HCT116 (cell line): ENCODE data around the gene NF1. TPM values are rescaled to one million over a fixed set of nuclear protein-coding genes. Genes with fewer than 3 reads are reported as not detected.

Experiments used
- ATAC-seq: fragments of 200-7000 bp; cut with Tn5 transposase; 2 replicates; pipeline ENCODE4 v1.9.1; 2020; ENCODE audit warnings: mild to moderate bottlenecking, moderate library complexity
- BruUV-seq: library from RNA; stranded (reverse); fragments of 400-500 nt; replicated peaks from 2 replicates; lab custom pipeline; 2021; lab: Mats Ljungman, UMichigan
- CTCF ChIA-PET: fragments of 300-600 bp; sonication (Branson Sonifier 250); formaldehyde crosslinking; loops from one replicate; lab custom pipeline; 2021; ENCODE audit warnings: antibody characterized with exemption; lab: Charles Lee
- POLR2A ChIA-PET: fragments of 300-600, 350-600 bp; sonication (Branson Sonifier 250); formaldehyde crosslinking; loops from one replicate; lab custom pipeline; 2021; ENCODE audit warnings: antibody characterized with exemption; lab: Charles Lee
- RAD21 ChIA-PET, 2 experiments: fragments of 300-600 bp; sonication (Branson Sonifier 250); formaldehyde crosslinking; loops; one replicate each; lab custom pipeline; 2023; ENCODE audit warnings: low total read pairs in 2 of 2; ENCODE audit not compliant: uncharacterized antibody in 2 of 2, unreplicated experiment in 2 of 2, low non-redundant PET in 1 of 2; lab: Charles Lee
- DNase-seq: peaks from one replicate; pipeline ENCODE4 v3.0.0-alpha.2; 2010; ENCODE audit warnings: low read depth, low spot score
- H2AFZ ChIP-seq: fragments of 200-600 bp; shearing (Covaris generic), sonication (generic); 2 replicates; pipeline ENCODE4 v1.6.1; 2017; ENCODE audit warnings: low read depth, mixed run types, mixed read lengths, antibody characterized with exemption, low read length; ENCODE audit not compliant: poor library complexity, severe bottlenecking
- H3K27ac ChIP-seq: 2 replicates; pipeline ENCODE4 v1.5.1; 2012; ENCODE audit warnings: low read depth, low read length
- H3K27me3 ChIP-seq: fragments of 200-600 bp; sonication (generic); 2 replicates; pipeline ENCODE4 v1.6.1; 2016; ENCODE audit warnings: mixed run types, low read length, mixed read lengths; ENCODE audit not compliant: insufficient read depth
- H3K36me3 ChIP-seq, 2 experiments: fragments of 200-500 bp in 1 of 2; fragments of 200-600 bp in 1 of 2; sonication (Bioruptor generic) in 1 of 2; sonication (generic) in 1 of 2; 2 replicates each; pipeline versions ENCODE4 v1.5.1 to v1.6.1; 2014 to 2016; ENCODE audit warnings: low read length in 2 of 2, inconsistent platforms in 1 of 2, mixed read lengths in 1 of 2, mixed run types in 1 of 2; ENCODE audit not compliant: insufficient read depth in 2 of 2, control insufficient read depth in 1 of 2
- H3K4me1 ChIP-seq, 2 experiments: fragments of 200-600 bp in 1 of 2; sonication (generic) in 1 of 2; 2 replicates each; pipeline versions ENCODE4 v1.5.1 to v1.6.1; 2012 to 2017; ENCODE audit warnings: low read length in 2 of 2, inconsistent platforms in 1 of 2, mild to moderate bottlenecking in 1 of 2, mixed read lengths in 1 of 2, mixed run types in 1 of 2, moderate library complexity in 1 of 2; ENCODE audit not compliant: insufficient read depth in 2 of 2, control insufficient read depth in 1 of 2
- H3K4me2 ChIP-seq: fragments of 200-600 bp; sonication (generic); 2 replicates; pipeline ENCODE4 v1.6.1; 2017; ENCODE audit warnings: mixed run types, low read length, mixed read lengths
- H3K4me3 ChIP-seq, 2 experiments: fragments of 200-600 bp in 1 of 2; sonication (generic) in 1 of 2; replicated peaks in 1 of 2; 2 replicates each; pipeline ENCODE4 v1.5.1; 2011 to 2016; ENCODE audit warnings: low read length in 2 of 2, control low read depth in 1 of 2, low read depth in 1 of 2, mild to moderate bottlenecking in 1 of 2, mixed read lengths in 1 of 2, mixed run types in 1 of 2
- H3K79me2 ChIP-seq: fragments of 200-600 bp; sonication (generic); 2 replicates; pipeline ENCODE4 v1.6.1; 2017; ENCODE audit warnings: mild to moderate bottlenecking, mixed run types, low read length, moderate library complexity, mixed read lengths; ENCODE audit not compliant: insufficient read depth
- H3K9ac ChIP-seq: fragments of 200-600 bp; sonication (generic); 2 replicates; pipeline ENCODE4 v1.6.1; 2016; ENCODE audit warnings: low read length, mixed read lengths
- H3K9me2 ChIP-seq: fragments of 200-600 bp; sonication (generic), shearing (Covaris generic); 2 replicates; pipeline ENCODE4 v1.6.1; 2017; ENCODE audit warnings: mixed run types, mild to moderate bottlenecking, moderate library complexity; ENCODE audit not compliant: insufficient read depth
- H3K9me3 ChIP-seq, 2 experiments: fragments of 200-500 bp in 1 of 2; fragments of 200-600 bp in 1 of 2; sonication (Bioruptor generic) in 1 of 2; sonication (generic) in 1 of 2; 2 replicates each; pipeline ENCODE4 v1.6.1; 2014 to 2017; ENCODE audit warnings: low read length in 2 of 2, mixed read lengths in 2 of 2, inconsistent platforms in 1 of 2, low read depth in 1 of 2, mild to moderate bottlenecking in 1 of 2, mixed run types in 1 of 2, moderate library complexity in 1 of 2; ENCODE audit not compliant: control insufficient read depth in 1 of 2, insufficient read depth in 1 of 2
- H4K20me1 ChIP-seq: fragments of 200-600 bp; sonication (generic), shearing (Covaris generic); 2 replicates; pipeline ENCODE4 v1.6.1; 2017; ENCODE audit warnings: mixed run types, mild to moderate bottlenecking, moderate library complexity; ENCODE audit not compliant: insufficient read depth
- CBX3 ChIP-seq: IDR thresholded peaks from 2 replicates; pipeline ENCODE4 v1.6.1; 2012; ENCODE audit warnings: low read depth
- EZH2 ChIP-seq: fragments of 200-600 bp; sonication (generic); IDR thresholded peaks from 2 replicates; pipeline ENCODE4 v1.6.1; 2017; ENCODE audit warnings: antibody characterized with exemption, mixed run types
- FOSL1 ChIP-seq: IDR thresholded peaks from 2 replicates; pipeline ENCODE4 v1.6.1; 2012; ENCODE audit warnings: low read depth
- POLR2A ChIP-seq: IDR thresholded peaks from 2 replicates; pipeline ENCODE4 v1.7.0; 2011; ENCODE audit warnings: borderline replicate concordance; ENCODE audit not compliant: insufficient read depth, insufficient read length; ENCODE audit errors: extremely low read depth
- SIN3A ChIP-seq: IDR thresholded peaks from 2 replicates; pipeline ENCODE4 v1.6.1; 2012; ENCODE audit warnings: low read depth
- SRF ChIP-seq: IDR thresholded peaks from 2 replicates; pipeline ENCODE4 v1.6.1; 2012; ENCODE audit warnings: low read depth
- intact Hi-C: fragments of 100-400 bp; cut with micrococcal nuclease; formaldehyde crosslinking; loops from 2 replicates; pipeline ENCODE4 v1.10.0; 2022
- total RNA-seq: library from RNA; stranded (reverse); gene quantifications from one replicate; pipeline ENCODE4 v1.2.1, GENCODE V29; 2021; ENCODE audit not compliant: unreplicated experiment
- TF ChIP-seq, protein P1 (sequence below): IDR thresholded peaks from 2 replicates; pipeline ENCODE4 v1.6.1; 2012
- TF ChIP-seq, protein P2 (sequence below): IDR thresholded peaks from 2 replicates; pipeline ENCODE4 v1.6.1; 2012; ENCODE audit warnings: low read depth

Gene NF1
- total RNA-seq, 1 experiment from 2014 or later, result 20.8 TPM

- no peak overlapping the region for H3K27ac ChIP-seq
- intact Hi-C loops, result no loop called here
- ChIA-PET POLR2A (no interaction called here), RAD21 (interaction anchor here in 1 of 2 experiments (0.6 kb wide), 1 partner anchor 258 kb away, joined by 3 read pairs; no protein-coding TSS in a partner anchor), CTCF (no interaction called here)
- no peak overlapping the region for H3K4me3 ChIP-seq
- no peak for DNase-seq
- ATAC-seq, result no peak
- no peak overlapping the region for H2AFZ ChIP-seq
- no peaks in the 10 kb centered on the region for H3K79me2 ChIP-seq
- no peaks in the 10 kb centered on the region for H3K9me2 ChIP-seq
- no peaks in the 10 kb centered on the region for H3K27me3 ChIP-seq
- H3K9me3 ChIP-seq, result no peaks in the 10 kb centered on the region
- no peaks in the 10 kb centered on the region for H3K36me3 ChIP-seq
- no peak overlapping the region for H3K9ac ChIP-seq
- H4K20me1 ChIP-seq, result no peaks in the 10 kb centered on the region
- H3K4me2 ChIP-seq, result no peak overlapping the region
- BruUV-seq, result no TSS peak
- TF ChIP-seq CBX3, result no peak
- H3K4me1 ChIP-seq, result no peaks in the 10 kb centered on the region
Measured at GRCh38 chr17:31392002-31392855, 297.5 kb downstream of the NF1 start.

- H3K9me3 ChIP-seq, result no peaks in the 10 kb centered on the region
- intact Hi-C loops, result no loop called here
Measured at GRCh38 chr17:31392856-31393748, 298.3 kb downstream of the NF1 start.

More at GRCh38 chr17:31392856-31393748, 298.3 kb downstream of the NF1 start:
- H3K36me3 ChIP-seq, result no peaks in the 10 kb centered on the region
- no peaks in the 10 kb centered on the region for H3K79me2 ChIP-seq
- no peak overlapping the region for H3K4me2 ChIP-seq
- ATAC-seq (no peak), DNase-seq (no peak)
- no peak overlapping the region for H3K4me3 ChIP-seq
- H3K9me2 ChIP-seq, result no peaks in the 10 kb centered on the region
- CTCF ChIA-PET, result no interaction called here
- no peaks in the 10 kb centered on the region for H3K4me1 ChIP-seq
- no peak overlapping the region for H3K9ac ChIP-seq
- TF ChIP-seq EZH2 (no peak), SIN3A (no peak), FOSL1 (no peak), POLR2A (no peak), SRF (no peak)
- TF ChIP-seq, protein P1, sequence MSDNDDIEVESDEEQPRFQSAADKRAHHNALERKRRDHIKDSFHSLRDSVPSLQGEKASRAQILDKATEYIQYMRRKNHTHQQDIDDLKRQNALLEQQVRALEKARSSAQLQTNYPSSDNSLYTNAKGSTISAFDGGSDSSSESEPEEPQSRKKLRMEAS, result no peak
- TF ChIP-seq, protein P2, sequence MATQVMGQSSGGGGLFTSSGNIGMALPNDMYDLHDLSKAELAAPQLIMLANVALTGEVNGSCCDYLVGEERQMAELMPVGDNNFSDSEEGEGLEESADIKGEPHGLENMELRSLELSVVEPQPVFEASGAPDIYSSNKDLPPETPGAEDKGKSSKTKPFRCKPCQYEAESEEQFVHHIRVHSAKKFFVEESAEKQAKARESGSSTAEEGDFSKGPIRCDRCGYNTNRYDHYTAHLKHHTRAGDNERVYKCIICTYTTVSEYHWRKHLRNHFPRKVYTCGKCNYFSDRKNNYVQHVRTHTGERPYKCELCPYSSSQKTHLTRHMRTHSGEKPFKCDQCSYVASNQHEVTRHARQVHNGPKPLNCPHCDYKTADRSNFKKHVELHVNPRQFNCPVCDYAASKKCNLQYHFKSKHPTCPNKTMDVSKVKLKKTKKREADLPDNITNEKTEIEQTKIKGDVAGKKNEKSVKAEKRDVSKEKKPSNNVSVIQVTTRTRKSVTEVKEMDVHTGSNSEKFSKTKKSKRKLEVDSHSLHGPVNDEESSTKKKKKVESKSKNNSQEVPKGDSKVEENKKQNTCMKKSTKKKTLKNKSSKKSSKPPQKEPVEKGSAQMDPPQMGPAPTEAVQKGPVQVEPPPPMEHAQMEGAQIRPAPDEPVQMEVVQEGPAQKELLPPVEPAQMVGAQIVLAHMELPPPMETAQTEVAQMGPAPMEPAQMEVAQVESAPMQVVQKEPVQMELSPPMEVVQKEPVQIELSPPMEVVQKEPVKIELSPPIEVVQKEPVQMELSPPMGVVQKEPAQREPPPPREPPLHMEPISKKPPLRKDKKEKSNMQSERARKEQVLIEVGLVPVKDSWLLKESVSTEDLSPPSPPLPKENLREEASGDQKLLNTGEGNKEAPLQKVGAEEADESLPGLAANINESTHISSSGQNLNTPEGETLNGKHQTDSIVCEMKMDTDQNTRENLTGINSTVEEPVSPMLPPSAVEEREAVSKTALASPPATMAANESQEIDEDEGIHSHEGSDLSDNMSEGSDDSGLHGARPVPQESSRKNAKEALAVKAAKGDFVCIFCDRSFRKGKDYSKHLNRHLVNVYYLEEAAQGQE, result peak; percentile 32
- TF ChIP-seq, all 23 proteins: peak for 1
- H3K27ac ChIP-seq, result no peak overlapping the region
- no TSS peak for BruUV-seq
- no peaks in the 10 kb centered on the region for H3K27me3 ChIP-seq
- RAD21 ChIA-PET, result no interaction called here
- POLR2A ChIA-PET, result no interaction called here
- H2AFZ ChIP-seq, result no peak overlapping the region
- H4K20me1 ChIP-seq, result no peaks in the 10 kb centered on the region
